ENCODE data around the gene ETV6. TPM values are rescaled to one million over a fixed set of nuclear protein-coding genes. Genes with fewer than 3 reads are reported as not detected.

The ETV6 gene
- total RNA-seq, 1 experiment from 2014 or later: 19.3 TPM

- DNase-seq (ENCODE audit: unreplicated experiment): no peak
- Mint-ChIP-seq H3K27ac (ENCODE audit: low read depth, unreplicated experiment) (no peak overlapping the region), H3K9me3 (ENCODE audit: unreplicated experiment) (no peaks in the 10 kb centered on the region), H3K4me3 (ENCODE audit: unreplicated experiment) (no peak overlapping the region), H3K36me3 (ENCODE audit: insufficient read depth, unreplicated experiment) (peaks cover 9% of the 10 kb centered on the region), H3K27me3 (ENCODE audit: insufficient read depth, unreplicated experiment) (no peaks in the 10 kb centered on the region), H3K4me1 (ENCODE audit: insufficient read depth, unreplicated experiment) (peaks cover 18% of the 10 kb centered on the region)
- POLR2A ChIA-PET: interaction anchor here (0.5 to 1.1 kb wide), 3 partner anchors 20 to 729 kb away, joined by 3 read pairs; partner anchors contain the start of gene ETV6
- intact Hi-C loops (cut with micrococcal nuclease): loop anchor here (10.0 kb wide), 1 partner anchor 246 kb away; no protein-coding TSS in a partner anchor
- CTCF ChIA-PET: interaction anchor here (0.6 to 1.3 kb wide), 5 partner anchors 30 to 661 kb away, joined by 3 to 5 read pairs (median 3); no protein-coding TSS in a partner anchor
- BruUV-seq (replicated peaks): no TSS peak
- no peak for TF ChIP-seq CTCF (IDR thresholded peaks at IDR 0.05; ENCODE audit: unreplicated experiment)
Measured at GRCh38 chr12:11830307-11830801, 180.9 kb downstream of the ETV6 start.

GRCh38 chr12:11832093-11832492, 182.6 kb downstream of the ETV6 start:
- ChIA-PET POLR2A (interaction anchor here (1.3 to 1.5 kb wide), 2 partner anchors 36 to 47 kb away, joined by 3 read pairs; no protein-coding TSS in a partner anchor), CTCF (interaction anchor here (0.6 to 1.0 kb wide), 3 partner anchors 11 to 250 kb away, joined by 3 to 4 read pairs (median 3); no protein-coding TSS in a partner anchor)
- DNase-seq (ENCODE audit: unreplicated experiment): no peak
- Mint-ChIP-seq H3K4me1 (ENCODE audit: insufficient read depth, unreplicated experiment) (peaks cover 20% of the 10 kb centered on the region), H3K27ac (ENCODE audit: low read depth, unreplicated experiment) (peak overlapping the region; percentile 68), H3K27me3 (ENCODE audit: insufficient read depth, unreplicated experiment) (no peaks in the 10 kb centered on the region), H3K9me3 (ENCODE audit: unreplicated experiment) (no peaks in the 10 kb centered on the region), H3K4me3 (ENCODE audit: unreplicated experiment) (no peak overlapping the region), H3K36me3 (ENCODE audit: insufficient read depth, unreplicated experiment) (peaks cover 9% of the 10 kb centered on the region)
- TF ChIP-seq CTCF (IDR thresholded peaks at IDR 0.05; ENCODE audit: unreplicated experiment): no peak
- no TSS peak for BruUV-seq (replicated peaks)
- intact Hi-C loops (cut with micrococcal nuclease): loop anchor here (10.0 kb wide), 1 partner anchor 247 kb away; no protein-coding TSS in a partner anchor

- H3K4me3 Mint-ChIP-seq (ENCODE audit: unreplicated experiment): no peak overlapping the region
- H3K27ac Mint-ChIP-seq (ENCODE audit: low read depth, unreplicated experiment): no peak overlapping the region
- peaks cover 20% of the 10 kb centered on the region for H3K4me1 Mint-ChIP-seq (ENCODE audit: insufficient read depth, unreplicated experiment)
- ChIA-PET POLR2A (interaction anchor here (0.6 to 1.9 kb wide), 5 partner anchors 11 to 888 kb away, joined by 3 to 7 read pairs (median 4); partner anchors contain the start of gene ETV6), CTCF (interaction anchor here (0.7 to 1.0 kb wide), 2 partner anchors 13 to 200 kb away, joined by 3 read pairs; no protein-coding TSS in a partner anchor)
- BruUV-seq (replicated peaks): no TSS peak
- peaks cover 9% of the 10 kb centered on the region for H3K36me3 Mint-ChIP-seq (ENCODE audit: insufficient read depth, unreplicated experiment)
- intact Hi-C loops (cut with micrococcal nuclease): loop anchor here (10.0 kb wide), 1 partner anchor 249 kb away; no protein-coding TSS in a partner anchor
- no peaks in the 10 kb centered on the region for H3K9me3 Mint-ChIP-seq (ENCODE audit: unreplicated experiment)
- H3K27me3 Mint-ChIP-seq (ENCODE audit: insufficient read depth, unreplicated experiment): no peaks in the 10 kb centered on the region
- no peak for TF ChIP-seq CTCF (IDR thresholded peaks at IDR 0.05; ENCODE audit: unreplicated experiment)
- no peak for DNase-seq (ENCODE audit: unreplicated experiment)
Measured at GRCh38 chr12:11833174-11833895, 183.9 kb downstream of the ETV6 start.

Data from MCF 10A (cell line).